ENCODE data around the gene NFE2L1.
A peak's percentile ranks its signal among the peaks of the same experiment; 100 is the strongest.
"Not testable (repeated sequence)": the region's sequence is repeated elsewhere in the genome, so short reads cannot be mapped to it uniquely, and the experiment has no call there.

Gene NFE2L1, protein sequence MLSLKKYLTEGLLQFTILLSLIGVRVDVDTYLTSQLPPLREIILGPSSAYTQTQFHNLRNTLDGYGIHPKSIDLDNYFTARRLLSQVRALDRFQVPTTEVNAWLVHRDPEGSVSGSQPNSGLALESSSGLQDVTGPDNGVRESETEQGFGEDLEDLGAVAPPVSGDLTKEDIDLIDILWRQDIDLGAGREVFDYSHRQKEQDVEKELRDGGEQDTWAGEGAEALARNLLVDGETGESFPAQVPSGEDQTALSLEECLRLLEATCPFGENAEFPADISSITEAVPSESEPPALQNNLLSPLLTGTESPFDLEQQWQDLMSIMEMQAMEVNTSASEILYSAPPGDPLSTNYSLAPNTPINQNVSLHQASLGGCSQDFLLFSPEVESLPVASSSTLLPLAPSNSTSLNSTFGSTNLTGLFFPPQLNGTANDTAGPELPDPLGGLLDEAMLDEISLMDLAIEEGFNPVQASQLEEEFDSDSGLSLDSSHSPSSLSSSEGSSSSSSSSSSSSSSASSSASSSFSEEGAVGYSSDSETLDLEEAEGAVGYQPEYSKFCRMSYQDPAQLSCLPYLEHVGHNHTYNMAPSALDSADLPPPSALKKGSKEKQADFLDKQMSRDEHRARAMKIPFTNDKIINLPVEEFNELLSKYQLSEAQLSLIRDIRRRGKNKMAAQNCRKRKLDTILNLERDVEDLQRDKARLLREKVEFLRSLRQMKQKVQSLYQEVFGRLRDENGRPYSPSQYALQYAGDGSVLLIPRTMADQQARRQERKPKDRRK

DNA sequence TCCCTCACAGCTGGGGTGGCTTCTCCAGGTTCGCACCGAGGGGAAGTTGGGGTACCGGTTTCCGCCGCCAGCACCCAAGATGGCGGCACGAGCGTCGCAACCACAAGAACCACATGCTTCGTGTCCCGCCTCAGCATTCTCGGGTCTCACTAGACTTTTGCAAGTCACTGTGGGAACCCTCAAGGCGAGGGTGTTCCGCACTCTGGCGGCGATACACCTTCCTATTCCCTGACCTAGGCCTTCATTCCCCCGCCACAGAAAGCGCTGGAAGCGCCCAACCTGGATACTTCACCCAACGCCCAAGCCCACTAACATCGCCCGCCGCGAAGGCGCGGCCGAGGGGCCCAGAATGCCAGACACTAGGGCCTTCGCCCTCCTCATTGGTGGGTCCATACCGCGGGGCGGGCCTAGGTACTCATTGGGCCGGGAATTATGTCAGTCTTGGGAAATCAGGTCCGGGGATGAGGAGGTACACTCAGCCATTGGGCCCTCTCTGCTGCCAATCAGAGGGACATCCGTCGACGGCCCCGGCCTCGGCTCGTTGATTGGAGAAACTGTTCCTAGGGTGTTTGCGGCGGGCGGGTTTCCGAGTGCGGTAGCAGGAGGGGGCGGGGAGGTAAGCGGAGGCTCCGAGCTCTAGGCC is at the start of gene NFE2L1:
TSS of gene NFE2L1 (plus strand) at position 619 of the 643 bp plus-strand sequence. CDS start 2,760 bp downstream, outside the sequence.
- peak; percentile 98 to 99 for DNase-seq

DNA sequence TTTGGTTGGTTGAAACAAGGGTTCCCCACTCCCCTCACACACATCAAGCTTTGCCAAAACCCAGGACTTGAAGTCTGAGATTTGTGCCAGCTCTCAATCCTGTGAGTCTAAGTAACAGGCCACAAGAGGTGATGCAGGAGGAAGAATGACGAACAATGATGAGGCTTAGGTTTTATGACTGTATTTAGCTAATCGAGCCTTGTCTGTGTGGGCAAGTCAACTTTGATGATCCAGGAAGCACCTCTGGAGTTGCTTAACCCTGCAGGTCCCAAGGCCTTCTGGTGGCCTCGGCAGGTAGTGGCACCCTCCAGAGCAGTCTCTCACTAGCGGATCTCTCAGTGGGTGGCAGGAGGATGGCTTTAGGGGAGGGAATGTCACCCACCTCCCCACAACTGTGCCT is 48.6 kb upstream of the NFE2L1 start:
- no peak for DNase-seq

DNA sequence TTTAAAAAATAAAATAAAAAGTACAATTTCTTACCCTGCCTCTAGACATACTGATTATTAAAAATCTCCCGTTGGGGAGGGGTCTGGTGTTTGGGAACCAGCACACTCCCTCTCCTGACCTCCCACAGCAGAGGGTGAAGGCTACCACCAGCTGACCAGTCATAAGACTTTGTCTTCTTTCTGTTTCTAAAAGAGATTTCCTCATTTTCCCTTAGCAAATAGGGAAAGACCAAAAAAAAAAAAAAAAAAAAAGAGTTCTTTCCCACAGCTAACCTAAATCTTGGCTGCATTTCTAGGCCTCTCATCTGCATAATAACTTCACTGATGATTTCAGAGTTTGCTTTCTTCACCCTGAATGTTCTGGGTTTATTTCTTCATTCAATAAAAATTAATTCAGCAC is 47.0 kb upstream of the NFE2L1 start:
- no peak for DNase-seq

DNA sequence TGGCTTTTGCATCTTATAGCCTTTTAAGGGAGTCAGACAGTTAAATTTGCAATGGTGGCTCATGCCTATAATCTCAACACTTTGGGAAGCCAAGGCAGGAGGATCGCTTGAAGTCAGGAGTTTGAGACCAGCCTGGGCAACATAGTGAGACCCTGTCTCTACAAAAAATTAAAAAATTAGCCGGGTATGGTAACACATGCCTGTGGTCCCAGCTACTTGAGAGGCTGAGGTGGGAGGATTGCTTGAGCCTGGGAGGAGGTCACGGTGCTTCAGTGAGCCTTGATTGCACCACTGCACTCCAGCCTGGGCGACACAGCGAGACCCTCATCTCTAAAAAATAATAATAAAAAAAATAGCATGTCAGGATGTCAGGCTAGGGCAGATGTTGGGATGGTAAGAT is 46.5 kb upstream of the NFE2L1 start:
- DNase-seq, result not testable (repeated sequence)

DNA sequence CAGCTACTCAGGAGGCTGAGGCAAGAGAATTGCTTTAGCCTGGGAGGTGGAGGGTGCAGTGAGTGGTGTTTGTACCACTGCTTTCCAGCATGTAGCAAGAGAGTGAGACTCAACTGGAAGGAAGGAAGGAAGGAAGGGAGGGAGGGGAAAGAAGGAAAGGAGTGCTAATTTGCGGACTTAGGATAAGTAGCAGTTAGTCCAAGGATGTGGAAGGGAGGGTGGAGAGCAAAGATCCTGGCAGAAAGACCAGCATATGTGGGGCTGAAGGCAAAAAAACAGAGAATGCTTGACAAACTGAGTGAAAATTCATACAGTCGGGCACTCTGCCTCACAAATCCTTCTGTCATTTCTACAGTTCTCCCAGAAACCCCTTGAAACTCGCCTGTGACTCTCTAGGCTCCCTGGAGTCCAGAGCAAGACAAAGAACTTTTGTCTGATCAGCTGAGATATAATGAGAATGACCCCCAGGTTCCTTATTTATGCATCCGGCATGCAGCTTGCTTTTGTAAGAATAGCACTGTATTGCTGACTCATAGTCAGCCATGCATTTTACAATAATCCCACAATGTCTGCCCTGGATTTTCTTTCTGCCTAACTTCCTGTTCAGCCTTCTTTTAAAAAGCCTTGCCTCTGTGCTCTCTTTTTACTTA is 45.8 kb upstream of the NFE2L1 start:
- peak in 1 of 2 experiments; percentile 48 for DNase-seq

DNA sequence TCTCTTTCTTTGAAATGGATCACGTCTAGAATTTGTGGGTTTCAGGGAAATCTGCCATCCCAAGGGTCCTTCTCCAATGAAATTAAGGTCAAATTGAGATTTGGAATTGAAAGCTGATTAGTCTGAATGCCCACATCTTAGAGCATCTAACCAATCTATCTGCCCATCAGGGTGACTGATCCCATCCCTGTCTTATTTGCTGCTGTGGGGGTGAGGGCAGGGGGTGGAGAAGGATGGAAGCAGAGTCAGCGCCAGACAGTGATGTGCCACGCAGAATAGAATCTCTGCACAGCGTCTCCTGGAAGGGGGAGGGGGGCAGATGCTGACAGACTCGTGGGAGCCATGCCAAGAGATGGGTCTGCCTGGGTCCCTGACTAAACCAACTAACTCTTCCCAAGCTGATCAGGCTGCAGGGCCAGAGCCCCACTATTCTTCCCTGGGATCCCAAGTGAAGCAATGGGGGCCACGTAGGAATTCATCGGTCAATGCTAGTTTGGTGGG is 45.2 kb upstream of the NFE2L1 start:
- peak; percentile 87 to 94 for DNase-seq

DNA sequence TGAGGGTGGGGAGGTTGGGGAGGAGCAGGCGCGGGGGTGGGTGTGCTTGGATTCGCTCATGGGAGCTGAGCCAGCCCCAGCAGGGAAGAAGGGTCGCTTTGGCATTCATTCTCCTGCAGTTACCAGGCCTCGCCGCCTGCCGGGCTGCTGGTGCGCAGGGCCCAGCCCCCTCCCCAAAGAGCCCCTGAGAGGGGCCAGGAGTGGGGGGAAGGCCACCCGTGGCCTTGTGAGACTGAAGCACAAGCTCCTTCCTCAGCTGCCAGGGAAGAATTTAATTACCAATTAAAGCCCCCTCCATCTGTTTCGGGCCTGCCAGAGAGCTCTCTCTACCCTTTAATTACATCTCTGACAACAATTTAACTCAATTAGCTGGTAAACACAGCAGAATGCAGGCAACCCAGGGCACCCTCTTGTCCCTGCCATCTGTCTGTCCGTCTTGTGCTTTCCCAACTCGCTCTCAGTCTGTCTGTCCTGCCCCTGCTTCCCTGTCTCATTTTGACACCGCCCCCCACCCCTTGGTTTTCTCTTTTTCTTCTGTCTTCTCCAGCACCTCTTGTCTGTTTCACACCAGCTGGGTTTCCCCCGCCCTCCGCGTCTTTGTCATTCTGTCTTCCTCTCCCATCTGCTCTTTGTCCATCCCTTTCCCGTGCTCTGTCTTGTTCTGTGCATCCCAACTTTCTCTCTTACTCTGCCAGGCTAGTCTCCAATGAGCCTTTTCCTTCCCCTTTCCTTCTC is 44.6 kb upstream of the NFE2L1 start:
- peak; percentile 93 to 96 for DNase-seq

DNA sequence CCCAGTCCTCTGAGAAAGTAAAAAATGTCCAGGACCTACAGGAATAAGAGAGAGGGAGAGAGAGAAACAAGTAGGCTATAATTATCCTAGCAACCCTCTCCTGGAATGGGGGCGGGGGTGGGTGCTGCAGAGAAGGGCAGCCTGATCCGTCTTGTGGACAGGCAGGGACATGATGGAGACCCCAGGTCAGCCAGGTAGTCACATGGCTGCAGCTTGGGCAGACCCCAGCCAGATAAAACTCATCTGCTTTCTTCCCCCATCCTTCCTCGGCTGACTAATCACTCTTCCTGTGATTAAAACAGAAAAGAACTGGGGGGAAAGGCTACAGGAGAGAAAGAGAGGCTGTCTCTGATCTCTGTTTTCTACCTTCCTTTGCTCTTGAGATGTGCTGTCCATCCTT is 43.2 kb upstream of the NFE2L1 start:
- DNase-seq, result no peak

DNA sequence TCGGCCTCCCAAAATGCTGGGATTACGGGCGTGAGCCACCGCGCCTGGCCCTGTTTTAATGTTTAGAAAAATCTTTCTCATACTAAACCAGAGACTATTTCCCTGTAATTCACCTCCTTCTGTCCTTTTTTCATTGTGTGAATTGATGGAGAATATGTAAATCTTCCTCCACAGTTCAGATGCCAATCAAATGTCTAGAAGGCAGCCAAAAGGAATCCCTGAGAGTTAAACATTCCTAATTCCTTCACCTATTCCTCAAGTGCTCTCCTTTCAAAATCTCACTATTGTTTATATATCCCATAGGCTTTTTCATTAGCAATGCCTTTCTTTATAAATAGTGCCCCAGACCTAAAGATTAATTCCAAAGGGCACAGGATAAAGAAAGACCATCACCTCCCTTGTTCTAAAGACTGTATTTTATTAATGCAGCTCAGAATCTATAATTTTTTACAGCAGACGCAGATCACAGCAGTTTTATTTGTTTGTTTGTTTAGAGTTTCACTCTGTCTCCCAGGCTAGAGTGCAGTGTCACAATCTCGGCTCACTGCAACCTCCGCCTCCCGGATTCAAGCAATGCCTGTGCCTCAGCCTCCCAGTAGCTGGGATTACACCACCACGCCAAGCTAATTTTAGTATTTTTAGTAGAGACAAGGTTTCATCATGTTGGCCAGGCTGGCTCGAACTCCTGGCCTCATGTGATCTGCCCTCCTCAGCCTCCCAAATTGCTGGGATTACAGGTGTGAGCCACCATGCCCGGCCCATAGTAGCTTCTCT is 41.0 kb upstream of the NFE2L1 start:
- DNase-seq, result no peak

DNA sequence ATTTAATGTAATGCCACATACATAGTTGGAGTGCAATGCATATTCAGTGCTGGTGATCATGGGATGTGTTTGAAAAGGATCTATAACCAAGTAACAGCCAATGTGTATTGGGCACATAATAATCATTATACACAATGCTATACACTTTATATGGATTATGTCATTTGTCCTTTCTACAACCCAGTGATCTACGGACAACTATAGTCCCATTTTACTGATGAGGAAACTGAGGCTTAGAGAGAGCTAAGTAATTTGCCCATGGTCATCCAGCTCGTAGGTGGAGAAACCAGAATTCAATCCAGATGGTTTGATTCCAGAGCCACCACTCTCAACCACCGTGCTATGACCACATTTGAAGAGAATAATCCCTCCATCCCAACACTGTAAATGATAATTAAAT is 38.0 kb upstream of the NFE2L1 start:
- DNase-seq, result no peak

DNA sequence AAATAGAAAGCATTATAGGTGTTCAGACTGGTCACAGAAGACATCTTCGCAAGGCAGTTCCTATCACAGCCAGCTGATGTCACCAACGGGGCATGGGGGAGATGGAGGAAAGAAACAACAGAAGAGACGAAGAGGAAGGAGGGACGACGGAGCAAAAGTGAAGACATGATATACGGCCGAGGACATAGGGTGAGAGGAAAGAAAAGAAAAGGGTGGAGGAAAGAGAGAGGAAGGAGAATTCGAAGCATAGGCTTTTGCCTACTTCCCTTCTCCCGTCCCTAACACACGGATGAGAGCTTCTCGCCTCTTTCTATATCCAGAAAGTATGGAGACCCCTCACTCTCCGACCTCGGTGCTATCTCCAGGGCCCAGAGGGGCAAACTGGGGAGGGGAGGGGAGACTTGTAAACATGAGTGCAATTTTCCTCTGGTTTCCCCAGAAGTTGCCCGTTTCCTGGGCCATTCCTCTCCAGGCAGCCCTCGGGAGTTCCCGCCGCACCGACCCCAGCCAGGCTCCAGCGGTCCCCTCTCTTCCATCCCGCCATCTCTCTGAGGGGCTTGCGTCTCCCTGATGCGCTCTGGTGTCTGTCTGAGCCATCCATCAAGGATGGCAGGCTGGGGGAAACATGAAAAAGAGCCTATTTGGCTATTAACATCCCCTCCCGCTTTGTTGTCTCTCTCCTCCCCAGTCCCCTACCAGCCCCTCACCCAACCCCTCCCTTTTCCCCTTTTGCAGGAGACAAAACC is 36.6 kb upstream of the NFE2L1 start:
- DNase-seq, result peak in 1 of 2 experiments; percentile 13

DNA sequence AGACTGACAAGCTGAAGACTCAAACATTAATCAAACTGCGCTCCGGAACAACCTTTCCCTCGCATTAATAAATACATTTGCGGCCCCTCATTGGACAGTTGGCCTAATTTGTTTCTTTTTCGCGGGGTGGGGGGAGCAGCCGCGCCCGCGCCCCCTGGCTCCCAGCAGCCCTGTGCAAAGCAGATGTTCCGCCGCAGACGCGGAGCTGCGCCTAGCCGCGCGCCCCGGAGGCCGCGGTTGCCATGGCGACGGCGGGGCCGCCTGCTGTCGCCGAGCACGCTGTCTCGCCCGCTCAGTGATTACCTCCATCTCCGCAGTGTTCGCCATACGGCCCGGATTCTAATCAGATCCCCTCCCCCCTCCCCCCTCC is 36.0 kb upstream of the NFE2L1 start:
- peak in 1 of 2 experiments; percentile 84 for DNase-seq

DNA sequence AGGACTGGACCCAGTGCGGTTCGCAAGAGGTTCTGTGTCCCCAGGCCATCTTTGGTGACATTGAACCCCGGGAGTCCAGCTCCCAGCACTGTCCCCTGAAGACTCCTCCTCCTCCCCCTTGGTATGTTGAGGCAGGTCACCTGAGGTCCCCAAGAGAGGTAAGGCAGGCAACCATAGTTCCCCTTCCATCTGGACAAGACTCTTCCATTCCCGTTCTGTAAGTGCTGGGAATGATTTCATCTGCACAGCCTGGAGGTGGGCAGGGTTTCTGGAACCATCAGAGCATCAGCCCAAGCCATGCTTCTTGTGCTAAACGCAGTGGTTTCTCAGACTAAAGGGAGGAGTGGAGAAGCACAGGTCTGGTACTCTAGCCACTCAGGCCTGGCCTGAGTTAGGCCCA is 35.5 kb upstream of the NFE2L1 start:
- DNase-seq, result no peak

DNA sequence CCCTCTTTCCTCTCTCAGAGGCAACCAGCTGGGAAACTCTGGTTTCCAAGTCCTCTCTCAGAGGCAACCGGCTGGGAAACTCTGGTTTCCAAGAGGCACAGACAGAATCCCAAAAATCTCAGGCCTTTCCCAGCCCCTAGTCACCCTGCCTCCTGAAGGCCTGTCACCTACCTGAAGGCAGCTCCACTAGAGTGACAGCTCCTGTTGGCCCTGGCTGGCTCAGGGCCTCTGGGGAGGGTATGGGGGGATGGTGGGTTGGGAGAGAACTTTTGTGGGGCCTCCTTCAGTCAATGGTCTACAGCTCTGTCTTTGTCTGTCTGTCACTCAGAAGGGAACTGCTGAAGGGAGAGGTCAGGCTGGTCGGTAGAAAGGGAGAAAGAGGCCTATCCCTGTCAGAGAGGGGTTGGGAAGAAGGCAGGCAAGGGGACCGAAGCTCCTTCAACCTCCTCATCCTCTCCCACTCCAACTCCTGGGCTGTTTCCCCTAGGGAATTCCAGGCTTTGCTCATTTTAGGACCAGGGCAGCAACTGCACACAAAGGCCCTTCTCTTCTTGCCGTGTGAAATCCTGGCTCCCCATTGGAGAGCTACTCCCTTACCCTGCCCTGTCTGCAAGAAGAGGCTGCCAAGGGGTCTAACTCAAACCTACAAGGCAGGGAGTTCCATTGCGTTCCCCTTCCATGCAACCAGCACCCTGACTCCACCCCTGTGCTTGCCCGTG is 34.1 kb upstream of the NFE2L1 start:
- DNase-seq, result no peak

DNA sequence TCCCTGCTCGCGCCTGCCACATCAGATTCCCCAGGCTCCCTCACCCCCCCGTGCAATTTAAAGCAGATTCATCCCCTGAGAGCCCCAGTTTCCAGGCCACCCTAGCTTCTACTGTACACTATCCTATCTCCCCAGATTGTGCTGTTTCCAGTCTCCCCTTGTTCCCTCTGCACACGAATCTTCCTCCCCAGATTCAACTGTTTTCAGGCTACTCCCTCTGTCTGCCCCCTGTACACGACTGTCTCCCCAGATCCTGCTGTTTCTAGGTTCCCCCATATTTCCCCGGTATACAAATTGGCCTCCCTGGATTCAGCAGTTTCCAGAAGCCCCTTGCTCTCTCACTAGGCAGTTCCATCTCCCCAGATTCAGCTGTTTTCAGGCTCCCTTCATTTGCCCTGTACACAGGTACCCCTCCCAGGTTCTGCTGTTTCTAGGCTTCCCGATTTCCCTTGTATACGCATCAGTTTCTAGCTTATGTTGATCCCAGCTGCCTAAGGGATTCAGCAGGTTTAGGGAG is 33.5 kb upstream of the NFE2L1 start:
- DNase-seq, result no peak

DNA sequence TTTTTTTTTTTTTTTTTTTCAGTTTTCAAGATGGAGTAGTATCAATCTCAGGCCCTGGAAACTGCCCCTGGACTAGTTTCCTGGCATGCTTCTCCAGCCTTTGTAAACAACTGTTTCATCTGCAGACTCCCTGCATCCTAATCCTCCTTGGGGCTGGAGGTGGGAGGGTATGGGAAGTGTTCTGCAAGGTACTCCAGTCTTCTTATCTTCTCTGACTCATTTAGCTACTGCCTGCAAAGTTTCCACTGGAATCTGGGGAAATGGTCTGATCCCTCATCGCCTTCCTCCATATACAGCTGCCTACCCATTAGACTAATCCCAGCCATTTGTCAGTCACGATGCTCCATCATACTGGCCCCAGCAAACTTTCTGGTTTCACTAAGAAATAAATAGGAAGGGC is 32.0 kb upstream of the NFE2L1 start:
- DNase-seq, result no peak

DNA sequence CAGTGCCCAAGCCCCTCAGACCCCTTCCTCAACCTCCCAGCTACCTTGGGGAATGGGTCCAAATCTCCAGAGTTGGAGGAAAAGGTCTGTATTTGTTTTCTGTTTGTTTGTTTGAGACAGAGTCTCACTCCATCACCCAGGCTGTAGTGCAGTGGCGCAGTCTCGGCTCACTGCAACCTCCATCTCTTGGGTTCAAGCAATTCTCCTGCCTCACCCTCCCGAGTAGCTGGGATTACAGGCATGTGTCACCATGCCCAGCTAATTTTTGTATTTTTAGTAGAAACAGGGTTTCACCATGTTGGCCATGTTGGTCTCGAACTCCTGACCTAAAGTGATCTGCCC is 30.4 kb upstream of the NFE2L1 start:
- DNase-seq, result not testable (repeated sequence)

DNA sequence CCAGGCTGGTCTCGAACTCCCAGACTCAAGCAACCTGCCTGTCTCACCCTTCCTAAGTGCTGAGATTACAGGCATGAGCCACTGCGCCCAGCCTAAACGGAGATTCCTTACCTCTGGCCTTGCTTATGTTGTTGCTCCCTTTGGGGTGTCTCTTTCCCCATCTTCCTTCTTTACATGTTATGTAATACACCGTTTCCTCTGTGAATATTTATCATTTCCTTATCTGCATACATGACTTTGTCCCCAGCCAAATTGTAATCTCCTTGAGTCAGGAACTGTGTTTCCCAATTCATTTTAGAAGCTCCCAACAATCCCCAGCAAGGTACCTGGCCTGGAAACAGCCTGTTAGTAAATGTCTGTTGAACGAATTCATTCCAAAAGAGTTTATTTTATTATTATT is 26.2 kb upstream of the NFE2L1 start:
- DNase-seq, result no peak

DNA sequence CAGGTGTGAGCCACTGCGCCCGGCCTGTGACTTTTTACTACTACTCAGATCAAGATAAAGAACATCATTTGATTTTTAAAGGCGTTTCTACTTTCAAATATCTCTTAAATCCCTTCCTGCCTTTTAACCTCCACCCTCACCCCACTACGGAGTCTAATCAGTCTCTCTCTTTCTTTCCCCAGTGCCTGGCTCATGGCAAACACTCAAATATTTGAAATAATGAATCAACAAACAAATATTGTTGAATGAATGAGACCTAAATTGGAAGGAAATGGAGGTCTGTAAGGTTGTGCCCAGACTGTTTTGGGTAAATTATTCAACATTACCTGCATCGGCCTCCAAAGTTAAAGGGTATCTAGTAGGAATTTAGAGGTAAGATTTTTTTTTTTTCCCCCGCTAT is 25.3 kb upstream of the NFE2L1 start:
- no peak for DNase-seq

All from NCI-H446 (cell line).